Stimulated activated CD4-positive, alpha-beta T cell treated with anti-CD3 and anti-CD28 coated beads, Interleukin-12 subunit alpha, Interleukin-12 subunit beta, amount 100 ng/mL, for 48 hours (primary cell): ENCODE results near the gene SYT8.

Source experiments
- DNase-seq, 3 donors: peaks; one replicate each; pipeline ENCODE4 v3.0.0-alpha.2; 2020; ENCODE audit warnings: low read depth in 2 of 3, low spot score in 1 of 3

Gene SYT8

DNA sequence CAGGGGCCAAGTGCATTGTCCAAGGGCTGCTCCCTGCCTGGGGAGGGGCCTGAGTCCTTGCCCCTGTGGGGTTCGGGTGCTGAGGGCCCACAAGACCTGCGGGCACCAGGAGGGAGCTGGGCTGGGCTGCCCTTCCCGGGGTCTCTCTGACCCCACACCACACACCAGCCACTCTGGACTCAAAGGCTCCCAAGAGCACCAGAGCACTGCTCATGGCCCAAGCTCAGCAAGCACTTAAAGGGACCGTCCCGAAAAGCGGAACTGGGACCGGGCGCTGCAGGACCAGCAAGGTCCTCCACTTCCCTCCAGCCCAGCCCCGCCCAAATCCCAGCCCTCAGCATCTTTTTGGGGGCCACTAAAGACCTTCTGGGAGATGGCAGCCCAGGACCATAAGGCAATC, 23.4 kb downstream of the SYT8 start:
- no peak for DNase-seq

DNA sequence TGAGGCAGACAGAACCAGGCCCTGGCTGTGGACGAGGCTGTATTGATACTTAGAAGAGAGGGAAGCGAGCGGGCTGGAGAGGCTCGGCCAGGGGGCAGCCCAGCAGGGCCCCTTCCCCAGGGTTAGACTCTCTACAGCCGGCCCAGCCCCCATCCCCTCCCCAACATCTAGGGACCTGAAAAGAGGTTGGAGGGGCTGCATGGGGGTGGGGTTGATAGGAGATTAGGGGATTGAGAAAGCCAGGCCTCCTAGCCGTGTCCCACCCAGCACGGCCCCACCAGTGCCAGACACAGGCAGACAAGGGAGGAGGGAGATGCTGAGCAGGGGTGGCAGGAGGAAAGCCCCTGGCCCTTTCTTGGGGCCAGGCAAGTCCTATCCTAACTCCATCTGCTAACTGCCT, 23.8 kb downstream of the SYT8 start:
- no peak for DNase-seq

DNA sequence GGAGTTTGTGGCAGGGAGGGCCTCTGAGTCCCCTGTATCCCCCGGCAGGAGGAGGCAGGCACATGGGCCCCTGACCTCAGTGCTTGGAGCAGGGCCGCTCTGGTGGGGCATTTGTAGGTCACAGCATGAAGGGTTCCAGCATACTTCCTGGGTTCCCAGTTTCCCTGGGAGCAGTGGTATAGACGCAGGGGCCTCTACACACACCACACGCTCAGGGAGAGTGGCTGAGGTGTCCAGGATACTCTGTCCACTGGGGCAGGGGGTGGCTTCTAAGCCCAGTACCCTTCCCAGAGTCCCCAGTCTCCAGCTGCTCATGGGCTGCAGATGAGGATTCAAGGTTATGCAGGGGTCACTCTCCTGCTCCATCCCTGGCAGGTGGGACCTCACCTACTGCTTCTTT, 24.2 kb downstream of the SYT8 start:
- DNase-seq = no peak

DNA sequence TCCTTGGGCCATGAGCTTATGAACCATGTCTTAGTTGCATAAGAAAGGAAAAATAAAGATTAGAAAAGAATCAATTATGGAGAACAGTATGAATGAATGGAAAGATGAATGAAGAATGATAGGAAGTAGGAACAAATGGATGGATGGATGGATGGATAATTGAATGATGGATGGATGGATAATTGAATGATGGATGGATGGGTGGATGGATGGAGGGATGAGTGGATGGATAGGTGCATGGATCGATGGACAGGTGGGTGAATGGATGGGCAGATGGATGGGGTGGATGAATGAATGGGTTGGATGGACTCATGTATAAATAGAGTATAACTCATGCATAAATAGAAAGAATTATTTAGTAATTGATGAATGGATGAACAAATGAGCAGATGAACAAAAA, 25.3 kb downstream of the SYT8 start:
- no peak for DNase-seq

DNA sequence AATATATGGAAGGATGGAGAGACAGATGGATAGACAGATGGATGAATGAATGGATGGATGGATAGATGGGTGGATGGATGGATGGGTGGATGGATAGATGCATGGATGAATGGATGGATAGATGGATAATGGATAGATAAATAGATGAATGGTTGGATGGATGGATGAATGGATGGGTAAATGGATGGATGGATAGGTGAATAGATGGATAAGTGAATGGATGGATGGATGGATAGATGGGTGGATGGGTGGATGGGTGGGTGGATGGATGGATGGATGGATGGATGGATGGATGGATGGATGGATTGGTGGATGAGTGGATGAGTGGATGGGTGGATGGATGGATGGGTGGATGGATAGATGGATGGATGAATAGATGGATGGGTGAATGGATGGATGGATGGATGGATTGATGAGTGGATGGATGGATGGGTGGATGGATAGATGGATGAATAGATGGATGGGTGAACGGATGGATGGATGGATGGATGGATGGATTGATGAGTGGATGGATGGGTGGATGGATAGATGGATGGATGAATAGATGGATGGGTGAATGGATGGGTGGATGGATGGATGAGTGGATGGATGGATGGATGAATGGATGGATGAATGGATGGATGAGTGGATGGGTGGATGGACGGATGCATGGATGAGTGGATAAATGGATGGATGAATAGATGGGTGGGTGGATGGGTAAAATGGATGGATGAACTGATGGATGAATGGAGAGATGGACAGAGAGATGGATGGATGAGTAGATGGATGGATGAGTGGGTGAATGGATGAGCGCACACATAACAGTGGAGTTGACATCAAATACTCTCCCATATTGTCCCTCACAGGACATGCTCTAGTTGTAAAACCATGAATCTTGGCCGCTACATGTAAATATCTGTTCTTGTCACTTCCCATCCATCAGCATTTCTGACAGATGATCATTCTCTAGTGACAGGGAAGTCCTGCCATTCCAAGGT, 26.9 kb downstream of the SYT8 start:
- DNase-seq = no peak

DNA sequence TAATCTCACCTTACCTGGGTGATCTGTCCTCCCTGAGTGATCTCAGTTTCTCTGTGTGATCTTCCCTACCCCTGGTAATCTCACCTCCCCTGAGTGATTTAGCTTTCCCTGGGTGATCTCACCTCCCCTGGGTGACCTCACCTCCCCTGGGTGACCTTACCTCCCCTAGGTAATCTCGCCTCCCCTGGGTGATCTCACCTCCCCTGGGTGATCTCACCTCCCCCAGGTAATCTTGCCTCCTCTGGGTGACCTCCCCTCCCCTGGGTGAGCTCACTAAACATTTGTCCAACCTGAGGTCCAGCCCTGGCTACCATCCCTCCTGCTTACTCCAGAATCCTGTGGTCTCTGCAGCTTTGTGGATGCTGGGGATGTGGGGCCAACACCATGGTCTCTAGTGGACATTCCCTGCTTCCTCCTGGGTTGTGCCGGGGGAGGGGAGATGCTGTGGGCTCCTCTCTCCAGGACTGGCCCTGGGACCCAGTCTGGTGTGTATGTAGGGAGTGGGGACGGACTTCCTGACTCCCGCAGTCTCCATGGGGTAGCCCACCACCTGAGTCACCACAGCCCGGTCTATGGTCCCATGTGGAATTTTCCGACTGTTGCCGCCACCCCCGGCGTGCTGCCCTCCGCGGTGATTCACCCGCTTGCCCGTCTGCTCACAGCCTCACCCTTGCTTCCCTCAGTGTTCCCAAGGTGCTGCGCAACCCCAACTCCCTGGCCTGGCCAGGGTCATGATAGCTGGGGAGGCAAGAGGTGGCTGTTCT, 28.0 kb downstream of the SYT8 start:
- DNase-seq = no peak

DNA sequence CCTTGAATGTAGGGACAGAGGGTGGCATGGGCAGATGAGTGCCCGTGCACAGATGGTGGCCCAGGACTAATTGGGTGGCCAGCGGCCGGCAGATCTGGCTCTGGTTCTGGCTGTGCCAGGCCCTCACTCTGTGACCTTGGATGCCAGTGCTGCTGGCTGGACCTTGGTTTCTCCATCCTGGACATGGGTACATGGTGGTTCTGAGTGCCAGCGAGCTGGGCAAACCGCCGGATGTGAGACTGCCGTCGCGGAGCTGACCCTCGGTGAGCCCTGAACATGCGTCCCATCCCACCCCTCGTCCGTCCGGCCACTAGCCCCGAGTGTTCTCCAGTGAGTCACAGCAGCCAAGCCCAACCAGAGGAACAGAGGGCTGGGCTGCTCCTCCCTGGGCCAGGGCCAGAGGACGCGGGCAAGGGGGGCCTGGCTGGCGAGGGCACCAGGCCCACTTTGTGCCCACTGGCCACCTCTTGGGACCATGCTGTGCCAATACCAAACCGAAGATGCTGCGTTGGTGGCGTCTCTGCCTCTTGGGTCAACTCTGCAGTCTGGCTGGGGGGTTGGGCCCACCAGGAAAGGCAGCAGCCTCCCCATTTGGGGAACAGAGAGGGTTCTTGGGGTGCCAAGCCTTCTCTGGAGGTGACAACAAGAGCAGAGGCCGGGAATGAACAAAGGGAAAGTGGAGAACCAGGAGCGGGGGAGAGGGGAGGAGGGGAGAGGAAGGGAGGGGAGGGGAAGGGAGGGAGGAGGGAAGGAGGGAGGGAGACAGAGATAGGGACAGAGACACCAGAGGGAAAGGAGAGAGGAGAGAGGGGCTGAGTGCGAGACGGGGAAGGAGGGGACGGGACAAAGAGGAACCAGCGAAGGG, 28.8 kb downstream of the SYT8 start:
- no peak for DNase-seq

DNA sequence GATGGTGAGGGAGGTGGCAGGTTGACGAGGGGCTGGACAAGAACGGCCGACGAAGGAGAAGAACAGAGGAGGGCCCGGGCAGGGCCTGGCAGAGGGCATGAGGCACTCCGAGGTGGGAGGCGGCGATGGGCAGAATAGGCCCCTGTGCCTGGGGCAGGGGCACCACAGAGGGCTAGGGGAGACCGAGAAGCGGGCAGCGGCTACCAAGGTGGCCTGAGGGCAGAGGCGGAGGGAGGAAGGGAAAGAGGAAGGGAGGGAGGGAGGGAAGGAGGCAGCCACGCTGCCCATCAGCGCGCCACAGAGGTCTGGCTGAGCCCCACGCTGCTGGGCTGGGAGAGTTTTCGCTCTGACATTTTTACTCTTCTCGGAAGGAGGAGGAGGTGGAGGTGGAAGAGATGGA, 29.4 kb downstream of the SYT8 start:
- DNase-seq = no peak

DNA sequence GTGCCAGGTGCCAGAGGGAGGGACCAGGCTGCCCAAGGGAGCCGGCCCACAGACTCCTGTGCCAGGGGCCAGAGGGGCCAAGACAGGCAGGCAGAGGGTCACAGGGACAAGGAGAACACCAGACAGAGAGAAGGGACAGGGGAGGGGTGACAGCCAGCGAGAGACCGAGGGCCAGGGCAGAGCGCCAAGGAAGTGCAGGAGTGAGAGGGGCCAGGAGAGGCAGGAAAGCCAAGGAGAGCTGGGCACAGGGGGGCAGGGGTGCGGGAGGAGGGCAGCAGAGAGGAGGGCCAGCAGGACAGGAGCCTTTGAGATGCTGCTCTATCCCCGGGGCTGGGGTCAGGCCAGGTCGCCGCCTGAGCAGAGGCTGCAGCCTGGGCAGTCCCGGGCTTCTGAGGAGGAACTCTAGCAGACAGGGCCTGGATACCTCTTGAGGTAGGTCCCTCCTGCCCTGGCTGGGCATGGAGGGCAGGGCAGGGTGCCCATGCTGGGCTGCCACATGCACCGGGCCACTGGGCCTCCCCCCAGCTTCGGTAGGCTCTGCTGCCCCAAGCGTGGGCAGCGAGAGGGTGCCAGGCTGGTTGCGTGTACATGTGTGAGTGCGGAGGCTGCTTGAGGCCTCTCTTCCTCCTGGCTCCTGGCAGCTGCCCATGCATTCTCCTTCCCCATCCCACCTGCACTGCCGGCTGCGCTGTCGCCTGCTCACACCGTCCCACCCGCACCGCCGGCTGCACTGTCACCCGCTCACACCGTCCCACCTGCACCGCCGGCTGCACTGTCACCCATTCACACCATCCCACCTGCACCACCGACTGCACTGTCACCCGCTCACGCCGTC, 30.3 kb downstream of the SYT8 start:
- no peak for DNase-seq

DNA sequence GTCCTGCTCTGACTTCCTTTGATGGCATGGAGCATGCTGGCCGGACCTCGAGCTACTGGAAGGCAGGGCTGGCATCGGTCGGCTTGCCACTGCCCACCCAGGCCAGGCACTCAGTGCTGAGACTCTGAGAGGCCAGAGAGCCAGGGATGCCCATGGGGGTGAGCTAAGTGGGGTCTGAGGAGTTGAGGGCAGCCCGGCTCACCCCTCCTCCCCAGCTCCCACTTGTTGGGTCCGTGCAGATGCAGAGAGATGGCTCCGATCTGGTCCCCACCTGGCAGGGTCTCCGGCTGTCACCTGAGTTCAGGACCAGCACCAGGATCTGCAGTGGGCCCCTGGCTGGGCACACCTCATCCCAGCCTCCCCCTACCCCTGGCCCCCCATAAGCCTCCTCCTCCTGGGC, 31.4 kb downstream of the SYT8 start:
- no peak for DNase-seq

DNA sequence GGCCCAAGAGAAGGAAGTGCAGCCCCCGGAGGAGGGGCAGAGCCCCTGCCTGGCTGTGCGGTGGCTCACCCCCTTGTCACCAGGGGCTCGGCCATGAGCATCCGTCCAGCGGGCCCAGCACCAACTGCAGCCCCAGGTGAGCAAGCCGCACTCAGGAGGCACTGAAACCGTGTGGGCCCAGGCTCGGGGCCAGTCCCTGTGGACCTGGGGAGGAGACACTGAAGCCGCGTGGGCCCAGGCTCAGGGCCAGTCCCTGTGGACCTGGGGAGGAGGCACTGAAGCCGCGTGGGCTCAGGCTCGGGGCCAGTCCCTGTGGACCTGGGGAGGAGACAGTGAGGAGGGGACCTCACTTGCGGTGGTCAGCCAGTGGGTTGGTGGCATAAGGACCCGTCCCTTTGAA, 32.0 kb downstream of the SYT8 start:
- DNase-seq = no peak

DNA sequence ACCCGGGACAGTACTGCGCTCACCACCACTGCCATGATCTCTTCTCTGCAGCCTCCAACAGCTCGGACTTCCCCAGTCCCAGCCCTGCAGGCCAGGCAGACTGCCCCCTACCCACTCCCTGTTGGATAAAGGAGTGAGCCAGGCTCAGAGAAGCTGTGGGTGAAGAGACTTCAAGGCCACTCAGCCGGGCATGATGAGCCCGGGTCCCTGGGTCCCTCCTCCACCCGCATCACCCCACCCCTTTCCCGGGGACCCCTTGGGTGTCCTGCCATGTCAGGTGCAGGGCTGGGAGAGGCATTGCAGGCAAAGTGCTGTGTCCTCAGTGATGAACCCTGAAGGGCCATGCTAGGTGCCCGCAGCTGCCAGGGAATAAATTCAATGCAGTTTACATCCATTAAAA, 32.6 kb downstream of the SYT8 start:
- DNase-seq = no peak

DNA sequence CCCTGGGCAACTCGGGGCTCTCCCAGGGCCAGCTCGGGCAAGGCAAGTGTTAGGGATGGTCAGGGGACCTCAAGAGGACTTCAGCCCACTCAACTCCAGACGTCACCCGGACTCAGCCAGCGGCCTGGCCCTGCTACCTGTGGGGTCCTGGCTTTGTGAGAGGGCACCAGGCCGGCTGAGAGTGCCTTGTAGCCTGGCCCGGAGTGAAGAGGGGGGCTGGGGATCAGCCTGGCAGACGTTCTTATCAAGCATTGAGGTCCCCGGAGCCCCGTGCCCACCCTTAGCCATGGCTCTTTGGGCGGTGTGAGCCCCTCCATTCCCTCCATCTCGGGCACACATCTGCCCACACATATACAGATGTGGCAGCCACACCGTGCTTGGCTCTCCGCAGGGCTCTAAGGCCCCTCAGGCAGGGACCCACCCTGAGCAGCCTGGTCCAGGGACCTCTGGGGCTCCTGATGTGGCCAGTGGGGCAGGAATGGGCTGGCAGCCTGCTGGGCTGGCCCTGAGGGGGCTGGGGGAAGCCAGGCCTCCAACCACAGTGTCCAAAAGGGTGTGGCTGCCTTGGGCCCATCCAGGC, 33.4 kb downstream of the SYT8 start:
- DNase-seq = no peak

DNA sequence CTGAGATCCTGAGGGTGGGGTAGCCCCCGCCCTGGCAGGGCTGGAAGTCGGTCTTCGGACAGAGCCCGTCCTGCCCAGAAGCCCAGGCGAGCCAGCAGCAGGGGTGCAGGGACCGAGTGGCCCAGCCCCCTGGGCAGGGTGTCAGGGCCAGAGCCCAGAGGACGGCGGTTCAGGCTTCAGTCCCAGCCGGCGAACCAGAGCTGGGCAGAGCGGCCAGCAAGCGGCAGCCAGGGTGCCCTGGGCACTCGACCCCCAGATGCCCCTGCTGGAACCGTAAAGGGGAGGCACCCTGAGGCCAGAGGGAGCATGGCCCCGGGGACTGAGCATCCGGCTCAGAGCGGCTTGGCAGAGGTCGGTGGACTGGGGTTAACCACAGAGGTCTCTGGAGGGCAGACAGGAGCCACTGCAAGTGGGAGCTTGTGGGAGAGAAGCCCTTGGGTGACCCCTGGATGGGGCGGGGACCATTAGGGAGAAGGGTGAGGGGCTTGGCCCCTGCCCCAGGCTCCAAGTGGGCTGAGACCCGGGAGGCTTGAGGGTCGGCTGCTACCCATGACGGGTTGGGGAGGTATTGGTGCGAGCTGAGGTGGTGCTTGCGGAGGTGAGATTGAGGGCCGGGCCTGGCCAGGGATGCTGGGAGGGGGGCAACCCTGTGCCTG, 34.0 kb downstream of the SYT8 start:
- no peak for DNase-seq

DNA sequence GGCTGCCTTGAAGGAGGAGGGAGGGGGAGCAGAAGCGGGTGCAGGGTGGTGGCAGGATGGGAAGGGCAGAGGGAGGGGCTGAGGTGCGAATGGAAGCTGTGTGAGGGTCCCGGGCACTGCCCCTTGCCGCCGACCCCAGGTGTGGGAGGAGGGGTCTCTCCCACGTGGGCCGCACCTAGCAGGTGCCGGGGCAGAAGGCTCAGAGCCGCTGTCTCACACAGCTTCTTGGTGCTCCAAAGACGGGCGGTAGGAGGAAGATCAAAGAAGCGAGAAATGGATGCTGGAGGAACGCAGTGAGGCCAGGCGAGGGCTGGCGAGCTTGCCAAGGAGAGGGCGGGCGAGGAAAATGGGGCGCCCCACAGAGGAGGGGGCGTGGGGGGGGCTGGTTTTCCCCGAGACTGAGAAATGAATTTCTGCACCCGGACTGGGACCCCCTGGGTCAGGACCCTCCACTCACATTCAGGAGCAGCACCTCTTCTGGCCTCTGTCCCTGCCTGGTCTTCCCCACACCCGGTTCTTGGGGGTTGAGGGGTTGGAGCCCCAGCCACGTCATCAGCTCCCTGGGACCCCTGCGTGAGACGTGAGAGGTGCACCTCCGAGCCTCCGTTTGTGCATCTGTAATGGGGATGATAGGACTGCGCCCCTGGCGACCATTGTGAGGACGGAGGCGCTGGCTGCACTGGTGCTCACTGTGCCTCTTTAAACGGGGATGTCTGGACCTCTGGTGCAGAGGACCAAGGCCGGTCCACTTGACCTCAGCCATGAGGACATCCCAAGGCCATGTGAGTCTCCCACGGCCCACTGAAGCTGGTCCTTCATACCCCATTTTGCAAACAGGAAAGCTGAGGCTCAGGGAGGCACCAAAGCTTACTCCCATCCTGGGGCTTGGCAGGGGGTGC, 34.9 kb downstream of the SYT8 start:
- no peak for DNase-seq

DNA sequence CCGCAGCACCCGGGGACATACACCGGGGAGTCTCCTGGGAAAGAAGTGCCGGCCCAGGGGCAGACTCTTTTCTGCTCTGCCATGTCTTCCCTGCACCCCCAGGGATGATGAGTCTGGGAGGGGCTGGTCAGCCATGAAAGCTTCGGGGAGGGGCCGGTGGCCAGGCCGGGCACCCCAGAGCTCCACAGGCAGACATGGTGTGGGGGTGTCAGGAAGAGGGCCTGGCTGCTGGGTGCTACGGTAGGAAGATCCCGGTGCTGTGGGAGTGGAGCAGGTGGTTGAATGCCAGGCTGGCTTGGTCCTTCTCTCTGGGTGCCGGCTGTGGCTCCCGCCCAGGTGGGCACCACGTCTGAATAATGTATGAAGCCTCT, 35.5 kb downstream of the SYT8 start:
- DNase-seq = no peak

DNA sequence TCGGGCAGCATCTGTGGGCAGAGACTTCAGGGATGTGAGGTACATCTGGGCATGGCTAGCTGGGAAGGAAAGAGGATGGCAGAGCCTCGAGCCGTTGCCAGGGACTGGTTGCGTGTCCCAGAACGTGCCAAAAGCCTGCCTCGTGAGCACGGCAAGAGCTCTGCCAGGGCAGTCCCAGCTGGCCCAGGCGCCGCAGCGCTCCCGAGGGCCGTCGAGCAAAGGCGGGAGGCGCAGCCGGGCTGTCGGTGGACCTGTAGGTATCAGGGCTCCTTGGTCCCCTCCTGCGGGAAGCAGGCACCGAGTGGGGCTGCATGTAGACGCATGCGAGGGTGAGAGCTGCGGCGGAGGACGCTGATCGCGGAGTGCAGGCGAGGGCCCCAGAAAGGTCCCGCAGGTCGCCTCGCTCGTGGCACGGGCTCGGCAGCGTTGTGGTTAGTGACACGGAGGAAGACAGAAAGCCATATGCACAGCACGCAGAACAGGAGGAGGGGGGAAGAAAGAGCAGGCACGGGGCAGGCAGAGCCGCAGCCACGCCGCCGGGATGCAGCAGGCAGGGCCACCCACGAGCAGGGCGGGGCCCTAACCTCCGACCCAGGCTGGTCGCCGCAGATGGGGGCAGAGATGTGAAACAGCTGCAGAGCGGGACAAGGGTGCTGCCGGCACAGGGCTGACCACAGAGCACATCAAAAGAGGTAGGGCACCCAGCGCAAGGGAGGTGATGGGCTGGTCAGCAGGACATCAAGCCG, 36.1 kb downstream of the SYT8 start:
- no peak for DNase-seq

DNA sequence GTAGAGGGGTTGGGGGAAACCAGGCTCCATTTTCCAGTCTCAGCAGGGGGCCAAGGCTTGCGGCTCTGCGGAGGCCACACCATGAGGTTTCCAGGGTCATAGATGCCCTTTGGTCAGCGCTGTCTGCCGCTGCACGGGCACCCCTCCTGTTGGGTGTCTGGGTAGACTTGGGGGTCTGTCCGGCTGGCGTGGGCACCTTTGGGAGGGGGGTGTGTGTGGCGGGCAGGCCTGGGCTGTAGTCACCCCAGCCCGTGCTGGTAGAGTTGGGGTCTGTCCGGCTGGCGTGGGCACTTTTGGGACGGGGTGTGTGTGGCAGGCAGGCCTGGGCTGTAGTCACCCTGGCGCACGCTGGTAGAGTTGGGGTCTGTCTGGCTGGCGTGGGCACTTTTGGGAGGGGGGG, 36.7 kb downstream of the SYT8 start:
- DNase-seq = no peak
